MM.1S (cell line): ENCODE measurements around the gene EDARADD.
"Not testable (repeated sequence)": the region's sequence is repeated elsewhere in the genome, so short reads cannot be mapped to it uniquely, and the experiment has no call there.

Source experiments
- DNase-seq: peaks from one replicate; pipeline ENCODE4 v3.0.0-alpha.2; 2015
- H2AFZ ChIP-seq: fragments of 300-600 bp; sonication (generic); 2 replicates; pipeline ENCODE4 v1.6.0; 2016; ENCODE audit warnings: antibody characterized with exemption, low read length
- H3F3A ChIP-seq: fragments of 300-600 bp; sonication (generic); 2 replicates; pipeline ENCODE4 v1.6.1; 2016; ENCODE audit warnings: mild to moderate bottlenecking, antibody characterized with exemption, low read length, moderate library complexity, mixed read lengths; ENCODE audit not compliant: insufficient read depth
- H3K27ac ChIP-seq: fragments of 300-600 bp; sonication (generic); 2 replicates; pipeline ENCODE4 v1.5.1; 2016; ENCODE audit warnings: mild to moderate bottlenecking, low read length
- H3K27me3 ChIP-seq: fragments of 300-600 bp; sonication (generic); replicated peaks from 2 replicates; pipeline ENCODE4 v1.6.0; 2016; ENCODE audit warnings: low read length; ENCODE audit not compliant: insufficient read depth
- H3K36me3 ChIP-seq: fragments of 300-600 bp; sonication (generic); replicated peaks from 2 replicates; pipeline ENCODE4 v1.6.1; 2016; ENCODE audit warnings: mild to moderate bottlenecking, low read length, mixed read lengths; ENCODE audit not compliant: insufficient read depth
- H3K4me1 ChIP-seq: fragments of 300-600 bp; sonication (generic); 2 replicates; pipeline ENCODE4 v1.6.1; 2016; ENCODE audit warnings: low read length, mixed read lengths
- H3K4me2 ChIP-seq: fragments of 300-600 bp; sonication (generic); 2 replicates; pipeline ENCODE4 v1.6.0; 2016; ENCODE audit warnings: low read depth, low read length
- H3K4me3 ChIP-seq: fragments of 300-600 bp; sonication (generic); 2 replicates; pipeline ENCODE4 v1.5.1; 2016; ENCODE audit warnings: low read length, mixed read lengths
- H3K79me2 ChIP-seq: fragments of 300-600 bp; sonication (generic); 2 replicates; pipeline ENCODE4 v1.6.1; 2016; ENCODE audit warnings: mixed run types, low read length, mixed read lengths
- H3K9ac ChIP-seq: fragments of 300-600 bp; sonication (generic); 2 replicates; pipeline ENCODE4 v1.6.1; 2016; ENCODE audit warnings: low read length, mixed read lengths
- H3K9me2 ChIP-seq: fragments of 300-600 bp; sonication (generic); replicated peaks from 2 replicates; pipeline ENCODE4 v1.6.1; 2016; ENCODE audit warnings: mild to moderate bottlenecking, low read length, mixed read lengths; ENCODE audit not compliant: insufficient read depth
- H3K9me3 ChIP-seq: fragments of 300-600 bp; sonication (generic); replicated peaks from 2 replicates; pipeline ENCODE4 v1.6.1; 2016; ENCODE audit warnings: mild to moderate bottlenecking, low read length, mixed read lengths; ENCODE audit not compliant: insufficient read depth
- H4K20me1 ChIP-seq: fragments of 300-600 bp; sonication (generic); 2 replicates; pipeline ENCODE4 v1.6.1; 2016; ENCODE audit warnings: mild to moderate bottlenecking, low read length, moderate library complexity, mixed read lengths; ENCODE audit not compliant: insufficient read depth
- CTCF ChIP-seq: fragments of 300-600 bp; sonication (generic); IDR thresholded peaks from 2 replicates; pipeline ENCODE4 v1.5.1; 2016; ENCODE audit warnings: antibody characterized with exemption, low read length, mixed read lengths
- EZH2 ChIP-seq: fragments of 300-600 bp; sonication (generic); optimal IDR thresholded peaks from 2 replicates; pipeline ENCODE3; 2017; ENCODE audit warnings: low read depth, mild to moderate bottlenecking, antibody characterized with exemption, low read length, mixed read lengths
- EZH2phosphoT487 ChIP-seq: fragments of 300-600 bp; sonication (generic); IDR thresholded peaks from 2 replicates; pipeline ENCODE4 v1.6.1; 2018; ENCODE audit warnings: antibody characterized with exemption, low read length

EDARADD gene

GRCh38 chr1:236350308-236350707, 43.8 kb upstream of the EDARADD start:
- Histone ChIP-seq H3K4me3 (no peak overlapping the region), H3K27ac (no peak overlapping the region), H3K79me2 (no peaks in the 10 kb centered on the region), H3F3A (no peaks in the 10 kb centered on the region), H3K36me3 (no peaks in the 10 kb centered on the region), H3K9ac (no peak overlapping the region), H3K27me3 (no peaks in the 10 kb centered on the region), H3K9me2 (no peaks in the 10 kb centered on the region), H2AFZ (no peak overlapping the region), H4K20me1 (no peaks in the 10 kb centered on the region), H3K4me2 (no peak overlapping the region), H3K9me3 (no peaks in the 10 kb centered on the region), H3K4me1 (no peaks in the 10 kb centered on the region)
- TF ChIP-seq EZH2phosphoT487 (no peak), CTCF (no peak), EZH2 (no peak)
- DNase-seq = no peak

- Histone ChIP-seq H3K4me1 (no peaks in the 10 kb centered on the region), H3K27ac (no peak overlapping the region), H3K27me3 (no peaks in the 10 kb centered on the region), H3K9me3 (no peaks in the 10 kb centered on the region), H4K20me1 (no peaks in the 10 kb centered on the region), H3K36me3 (no peaks in the 10 kb centered on the region), H3F3A (no peaks in the 10 kb centered on the region), H3K4me2 (no peak overlapping the region), H3K9me2 (no peaks in the 10 kb centered on the region), H3K4me3 (no peak overlapping the region), H3K9ac (no peak overlapping the region), H3K79me2 (no peaks in the 10 kb centered on the region), H2AFZ (no peak overlapping the region)
- TF ChIP-seq EZH2phosphoT487 = no peak
- no peak for TF ChIP-seq EZH2
- TF ChIP-seq CTCF = no peak
- no peak for DNase-seq
Measured at GRCh38 chr1:236351875-236352573, 42.1 kb upstream of the EDARADD start.

GRCh38 chr1:236352747-236353146, 41.3 kb upstream of the EDARADD start:
- not testable (repeated sequence) for DNase-seq, H3K9me3 ChIP-seq, H2AFZ ChIP-seq, H3K9ac ChIP-seq, H4K20me1 ChIP-seq, H3K4me2 ChIP-seq, H3K27me3 ChIP-seq, H3K4me3 ChIP-seq, H3F3A ChIP-seq, H3K36me3 ChIP-seq, H3K27ac ChIP-seq, H3K4me1 ChIP-seq, H3K79me2 ChIP-seq, H3K9me2 ChIP-seq

- Histone ChIP-seq H3F3A (no peaks in the 10 kb centered on the region), H3K27me3 (no peaks in the 10 kb centered on the region), H3K9ac (no peak overlapping the region), H3K27ac (no peak overlapping the region), H3K36me3 (no peaks in the 10 kb centered on the region), H3K4me1 (no peaks in the 10 kb centered on the region), H3K9me3 (no peaks in the 10 kb centered on the region), H3K9me2 (no peaks in the 10 kb centered on the region), H4K20me1 (no peaks in the 10 kb centered on the region), H3K4me3 (no peak overlapping the region), H2AFZ (no peak overlapping the region), H3K4me2 (no peak overlapping the region), H3K79me2 (no peaks in the 10 kb centered on the region)
- no peak for TF ChIP-seq EZH2phosphoT487
- no peak for TF ChIP-seq EZH2
- no peak for TF ChIP-seq CTCF
- no peak for DNase-seq
Measured at GRCh38 chr1:236353813-236354212, 40.3 kb upstream of the EDARADD start.
